WERI-Rb-1 (cell line): ENCODE results near the gene EPHA7.

Experiments
- DNase-seq: peaks from one replicate; pipeline ENCODE4 v3.0.0-alpha.2; 2020
- H3K27ac ChIP-seq: fragments of 250-450 bp; sonication (Bioruptor Pico); 2 replicates; pipeline ENCODE4 v1.5.1; 2020; ENCODE audit warnings: mild to moderate bottlenecking, moderate library complexity
- H3K27me3 ChIP-seq: fragments of 250-450 bp; sonication (Bioruptor Pico); 2 replicates; pipeline ENCODE4 v1.5.1; 2021; ENCODE audit warnings: mild to moderate bottlenecking, low read depth, moderate library complexity; ENCODE audit not compliant: insufficient read depth, severe bottlenecking
- H3K36me3 ChIP-seq: fragments of 250-450 bp; sonication (Bioruptor Pico); 2 replicates; pipeline ENCODE4 v1.5.1; 2020; ENCODE audit warnings: mild to moderate bottlenecking, moderate library complexity
- H3K4me3 ChIP-seq: 2 replicates; pipeline ENCODE4 v1.5.1; 2011; ENCODE audit warnings: low read depth, mild to moderate bottlenecking, control low read depth, low read length
- H3K9me3 ChIP-seq: fragments of 250-450 bp; sonication (Bioruptor Pico); 2 replicates; pipeline ENCODE4 v1.5.1; 2021; ENCODE audit warnings: mild to moderate bottlenecking, moderate library complexity; ENCODE audit not compliant: severe bottlenecking
- TF ChIP-seq, protein P1 (sequence below): IDR thresholded peaks from 2 replicates; pipeline ENCODE4 v1.5.1; 2011; ENCODE audit warnings: low read depth, mild to moderate bottlenecking, control low read depth, inconsistent platforms, low read length

Gene EPHA7

GRCh38 chr6:93300661-93301060 lies 118.7 kb downstream of the EPHA7 start:
- H3K36me3 ChIP-seq, result no peaks in the 10 kb centered on the region
- DNase-seq, result no peak
- H3K4me3 ChIP-seq, result no peak overlapping the region
- H3K27ac ChIP-seq, result no peak overlapping the region
- no peaks in the 10 kb centered on the region for H3K9me3 ChIP-seq
- TF ChIP-seq, protein P1, sequence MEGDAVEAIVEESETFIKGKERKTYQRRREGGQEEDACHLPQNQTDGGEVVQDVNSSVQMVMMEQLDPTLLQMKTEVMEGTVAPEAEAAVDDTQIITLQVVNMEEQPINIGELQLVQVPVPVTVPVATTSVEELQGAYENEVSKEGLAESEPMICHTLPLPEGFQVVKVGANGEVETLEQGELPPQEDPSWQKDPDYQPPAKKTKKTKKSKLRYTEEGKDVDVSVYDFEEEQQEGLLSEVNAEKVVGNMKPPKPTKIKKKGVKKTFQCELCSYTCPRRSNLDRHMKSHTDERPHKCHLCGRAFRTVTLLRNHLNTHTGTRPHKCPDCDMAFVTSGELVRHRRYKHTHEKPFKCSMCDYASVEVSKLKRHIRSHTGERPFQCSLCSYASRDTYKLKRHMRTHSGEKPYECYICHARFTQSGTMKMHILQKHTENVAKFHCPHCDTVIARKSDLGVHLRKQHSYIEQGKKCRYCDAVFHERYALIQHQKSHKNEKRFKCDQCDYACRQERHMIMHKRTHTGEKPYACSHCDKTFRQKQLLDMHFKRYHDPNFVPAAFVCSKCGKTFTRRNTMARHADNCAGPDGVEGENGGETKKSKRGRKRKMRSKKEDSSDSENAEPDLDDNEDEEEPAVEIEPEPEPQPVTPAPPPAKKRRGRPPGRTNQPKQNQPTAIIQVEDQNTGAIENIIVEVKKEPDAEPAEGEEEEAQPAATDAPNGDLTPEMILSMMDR, result no peak
- no peaks in the 10 kb centered on the region for H3K27me3 ChIP-seq

GRCh38 chr6:93299622-93300021 lies 119.7 kb downstream of the EPHA7 start:
- TF ChIP-seq, protein P1, result no peak
- Histone ChIP-seq H3K4me3 (no peak overlapping the region), H3K27me3 (no peaks in the 10 kb centered on the region), H3K36me3 (no peaks in the 10 kb centered on the region), H3K27ac (no peak overlapping the region), H3K9me3 (no peaks in the 10 kb centered on the region)
- DNase-seq, result no peak

GRCh38 chr6:93295631-93296030 lies 123.7 kb downstream of the EPHA7 start:
- H3K27ac ChIP-seq, result no peak overlapping the region
- H3K36me3 ChIP-seq, result no peaks in the 10 kb centered on the region
- no peak for DNase-seq
- H3K4me3 ChIP-seq, result no peak overlapping the region
- no peaks in the 10 kb centered on the region for H3K27me3 ChIP-seq
- no peaks in the 10 kb centered on the region for H3K9me3 ChIP-seq
- TF ChIP-seq, protein P1, result no peak

- Histone ChIP-seq H3K4me3 (no peak overlapping the region), H3K27ac (no peak overlapping the region), H3K36me3 (no peaks in the 10 kb centered on the region), H3K27me3 (no peaks in the 10 kb centered on the region), H3K9me3 (no peaks in the 10 kb centered on the region)
- TF ChIP-seq, protein P1, result no peak
- DNase-seq, result no peak
Observed at GRCh38 chr6:93294879-93295278, 124.5 kb downstream of the EPHA7 start.

GRCh38 chr6:93293872-93294271 lies 125.5 kb downstream of the EPHA7 start:
- Histone ChIP-seq H3K9me3 (no peaks in the 10 kb centered on the region), H3K36me3 (no peaks in the 10 kb centered on the region), H3K4me3 (no peak overlapping the region), H3K27ac (no peak overlapping the region), H3K27me3 (no peaks in the 10 kb centered on the region)
- TF ChIP-seq, protein P1, result no peak
- no peak for DNase-seq

DNA sequence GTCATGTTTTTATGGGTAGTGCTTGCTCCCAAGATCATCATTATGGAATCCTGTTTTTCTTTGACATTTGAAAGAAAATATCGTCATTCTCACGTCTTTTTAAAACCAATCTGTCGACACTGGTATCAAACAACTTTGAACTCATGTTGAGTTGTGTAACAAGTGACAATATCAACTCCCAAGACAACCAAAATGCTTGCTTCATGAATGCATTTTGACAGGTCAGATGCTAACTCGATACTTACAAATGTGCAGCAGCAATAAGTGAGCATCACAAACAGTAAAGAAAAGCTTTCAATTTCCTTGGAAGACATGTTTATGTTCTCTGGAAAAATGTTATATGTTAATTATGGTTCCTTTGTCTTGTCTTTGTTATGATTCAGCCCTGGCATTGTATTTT lies 125.9 kb downstream of the EPHA7 start:
- no peaks in the 10 kb centered on the region for H3K36me3 ChIP-seq
- H3K27me3 ChIP-seq, result no peaks in the 10 kb centered on the region
- no peaks in the 10 kb centered on the region for H3K9me3 ChIP-seq
- H3K27ac ChIP-seq, result no peak overlapping the region
- TF ChIP-seq, protein P1, result no peak
- no peak for DNase-seq
- H3K4me3 ChIP-seq, result no peak overlapping the region
